GM21367 (cell line): ENCODE data around the gene SLC29A4.
"Not testable (repeated sequence)": the region's sequence is repeated elsewhere in the genome, so short reads cannot be mapped to it uniquely, and the experiment has no call there.

Experiments
- ATAC-seq: cut with Tn5 transposase; IDR thresholded peaks from one replicate; pipeline ENCODE4 v1.9.1; 2021; ENCODE audit not compliant: unreplicated experiment

Gene SLC29A4

GRCh38 chr7:5295039-5296014 lies 12.6 kb downstream of the SLC29A4 start:
- no peak for ATAC-seq

GRCh38 chr7:5296015-5296610 lies 13.4 kb downstream of the SLC29A4 start:
- ATAC-seq, result no peak

DNA sequence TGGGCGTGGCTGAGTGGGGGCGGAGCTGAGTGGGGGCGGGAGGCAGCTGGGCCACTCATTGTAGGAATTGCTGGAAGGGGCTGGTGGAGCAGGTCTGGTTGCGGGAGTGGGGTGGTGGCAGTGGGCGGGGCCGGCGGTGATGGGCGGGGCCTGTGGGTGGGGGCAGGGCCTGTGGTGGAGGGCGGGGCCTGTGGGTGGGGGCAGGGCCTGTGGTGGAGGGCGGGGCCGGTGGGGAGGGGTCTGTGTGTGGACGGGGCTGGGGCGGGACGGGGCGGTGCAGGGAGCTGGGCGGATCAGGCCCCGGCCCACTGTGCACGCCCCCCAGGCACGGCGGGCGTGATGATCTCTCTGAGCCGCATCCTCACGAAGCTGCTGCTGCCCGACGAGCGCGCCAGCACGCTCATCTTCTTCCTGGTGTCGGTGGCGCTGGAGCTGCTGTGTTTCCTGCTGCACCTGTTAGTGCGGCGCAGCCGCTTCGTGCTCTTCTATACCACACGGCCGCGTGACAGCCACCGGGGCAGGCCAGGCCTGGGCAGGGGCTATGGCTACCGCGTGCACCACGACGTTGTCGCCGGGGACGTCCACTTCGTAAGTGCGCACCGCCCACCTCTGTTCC lies 14.0 kb downstream of the SLC29A4 start:
- no peak for ATAC-seq

- ATAC-seq, result no peak
Observed at GRCh38 chr7:5300366-5300765, 17.6 kb downstream of the SLC29A4 start.

DNA sequence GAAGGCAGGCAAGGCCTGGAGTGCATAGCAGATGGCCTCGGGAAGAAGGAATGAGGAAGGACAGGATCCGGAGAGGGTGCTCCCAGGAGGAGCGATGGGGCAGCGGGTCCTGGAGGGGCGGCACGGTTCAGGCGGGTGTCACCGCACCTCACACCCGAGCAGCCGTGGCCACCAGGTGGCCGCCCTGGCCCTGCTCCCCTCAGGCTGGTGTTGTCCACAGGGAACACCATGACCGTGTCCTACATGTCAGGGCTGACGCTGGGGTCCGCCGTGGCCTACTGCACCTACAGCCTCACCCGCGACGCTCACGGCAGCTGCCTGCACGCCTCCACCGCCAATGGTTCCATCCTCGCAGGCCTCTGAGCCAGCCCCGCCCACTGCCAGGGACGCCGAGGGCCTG lies 19.8 kb downstream of the SLC29A4 start:
- no peak for ATAC-seq

DNA sequence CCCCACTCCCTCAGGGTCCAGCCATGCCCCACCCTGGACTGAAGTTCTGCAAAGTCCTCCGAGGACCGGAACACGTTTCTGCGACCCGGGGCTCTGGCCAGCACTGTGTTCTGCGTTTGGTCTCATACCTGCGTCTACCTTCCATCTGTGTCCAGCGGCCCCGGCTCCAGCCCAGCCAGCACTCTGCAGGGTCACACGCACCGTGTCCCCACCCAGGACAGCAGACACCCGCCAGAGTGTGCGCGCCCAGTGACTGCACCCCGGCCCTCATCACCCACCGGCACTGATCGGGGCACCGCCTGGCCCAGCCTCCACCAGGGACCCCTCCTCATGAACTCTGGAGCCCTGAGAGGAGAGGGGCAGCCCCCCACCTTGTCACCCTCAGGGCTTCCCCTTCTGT lies 20.3 kb downstream of the SLC29A4 start:
- ATAC-seq, result no peak

DNA sequence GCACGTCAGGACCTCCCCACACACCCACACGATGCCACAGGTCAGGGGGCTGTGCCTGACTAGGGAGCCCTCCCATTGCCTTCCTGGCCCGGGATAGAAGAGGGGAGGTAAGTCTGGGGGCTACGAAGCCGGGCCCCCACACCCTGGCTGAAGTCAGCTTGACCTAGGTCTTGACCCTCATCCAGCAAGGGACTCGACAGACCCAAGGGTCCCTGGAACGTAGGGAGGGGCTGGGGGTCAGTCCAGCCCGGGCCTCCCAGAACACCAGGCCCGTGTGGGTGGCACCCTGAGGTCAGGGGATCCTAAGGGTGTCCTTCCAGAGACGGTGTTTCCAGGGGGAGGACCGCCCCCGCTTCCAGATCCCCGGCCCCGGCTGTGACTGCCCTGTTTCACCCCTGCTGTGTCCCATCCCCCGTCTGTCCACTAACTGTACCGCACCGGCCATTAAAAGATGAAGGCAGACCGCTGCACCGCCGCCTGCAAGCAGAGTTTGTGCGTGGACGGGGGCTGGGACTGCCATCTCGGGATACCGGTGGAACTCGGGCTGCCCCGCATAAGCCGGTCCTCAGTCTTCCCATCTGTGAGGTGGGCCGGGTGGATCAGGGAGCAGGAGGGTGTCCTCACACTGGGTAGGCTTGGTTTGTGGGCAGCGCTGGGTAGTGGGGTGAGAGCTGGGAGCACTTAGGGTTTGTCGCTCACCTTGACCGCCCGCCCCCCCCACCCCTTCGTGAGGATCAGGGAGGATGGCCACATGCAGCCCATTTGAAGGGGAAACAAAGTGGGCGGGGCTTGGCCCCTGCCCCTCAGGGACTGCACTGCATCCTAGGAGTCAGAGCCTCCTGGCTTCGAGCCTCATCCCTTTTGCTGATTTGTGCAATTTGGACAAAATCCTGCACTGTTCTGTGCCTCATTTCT lies 21.1 kb downstream of the SLC29A4 start:
- ATAC-seq, result no peak

- ATAC-seq, result not testable (repeated sequence)
Observed at GRCh38 chr7:5305050-5305449, 22.3 kb downstream of the SLC29A4 start.

GRCh38 chr7:5307221-5308142 lies 24.7 kb downstream of the SLC29A4 start:
- not testable (repeated sequence) for ATAC-seq

DNA sequence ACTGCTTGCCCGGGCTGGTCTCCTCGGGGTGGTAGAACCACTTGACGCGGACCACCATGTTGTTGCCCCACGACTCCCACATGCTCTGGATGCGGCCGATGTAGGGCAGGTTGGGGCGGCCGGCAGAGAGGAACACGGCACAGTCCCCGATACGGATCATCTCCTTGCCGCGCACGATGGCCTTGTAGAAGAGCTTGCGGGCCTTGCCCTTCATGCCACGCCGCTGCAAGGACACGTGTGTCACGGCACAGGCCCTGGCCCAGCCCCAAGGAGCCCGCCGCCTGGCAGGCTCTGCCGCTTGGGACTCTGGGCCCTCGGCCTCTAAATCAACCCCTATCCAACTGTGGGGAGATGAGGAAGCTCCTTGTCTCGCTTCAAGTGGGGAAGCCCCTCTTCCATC lies 26.4 kb downstream of the SLC29A4 start:
- ATAC-seq, result no peak

GRCh38 chr7:5310822-5311405 lies 28.2 kb downstream of the SLC29A4 start:
- ATAC-seq, result no peak

- ATAC-seq, result not testable (repeated sequence)
Observed at GRCh38 chr7:5312276-5313070, 29.7 kb downstream of the SLC29A4 start.

DNA sequence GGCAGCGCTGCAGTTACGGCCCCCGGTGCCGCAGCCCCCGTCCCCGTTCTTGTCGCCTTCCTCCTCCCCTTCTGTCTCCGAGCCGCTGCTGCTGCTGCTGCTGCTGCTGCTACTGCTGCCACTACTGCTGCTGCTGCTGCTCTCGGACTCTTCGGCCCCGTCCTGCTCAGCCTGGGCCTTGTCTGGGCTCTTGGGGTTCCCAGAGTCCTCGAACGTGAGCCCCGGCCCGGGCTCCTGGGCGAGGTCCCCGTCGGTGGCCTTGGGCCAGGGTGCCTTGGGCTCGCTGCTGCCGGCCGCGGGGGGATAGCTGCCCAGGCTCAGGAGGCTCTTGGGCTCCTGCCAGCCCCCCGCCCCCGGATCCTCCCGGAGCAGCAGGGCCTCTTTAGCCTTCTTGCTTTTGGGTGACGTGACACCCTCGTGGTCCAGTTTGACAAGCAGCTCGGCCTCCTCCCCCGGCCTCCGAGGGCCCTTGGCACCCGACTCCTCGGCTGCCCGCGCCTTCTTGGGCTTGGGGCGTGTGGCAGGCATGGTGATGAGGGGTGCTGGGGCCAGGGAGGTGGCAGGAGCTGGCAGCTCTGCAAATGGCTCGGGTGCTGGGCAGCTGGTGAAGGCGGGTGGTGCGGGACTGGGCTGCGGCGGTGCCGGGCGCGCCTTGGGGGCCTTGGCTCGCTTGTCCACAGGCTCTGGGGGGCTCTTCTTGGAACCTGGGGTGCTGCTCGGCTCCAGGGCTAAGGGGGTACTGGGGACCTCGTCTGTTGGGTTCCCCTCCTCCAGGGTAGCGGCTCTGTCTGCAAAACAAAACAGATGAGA lies 30.5 kb downstream of the SLC29A4 start:
- ATAC-seq, result not testable (repeated sequence)

DNA sequence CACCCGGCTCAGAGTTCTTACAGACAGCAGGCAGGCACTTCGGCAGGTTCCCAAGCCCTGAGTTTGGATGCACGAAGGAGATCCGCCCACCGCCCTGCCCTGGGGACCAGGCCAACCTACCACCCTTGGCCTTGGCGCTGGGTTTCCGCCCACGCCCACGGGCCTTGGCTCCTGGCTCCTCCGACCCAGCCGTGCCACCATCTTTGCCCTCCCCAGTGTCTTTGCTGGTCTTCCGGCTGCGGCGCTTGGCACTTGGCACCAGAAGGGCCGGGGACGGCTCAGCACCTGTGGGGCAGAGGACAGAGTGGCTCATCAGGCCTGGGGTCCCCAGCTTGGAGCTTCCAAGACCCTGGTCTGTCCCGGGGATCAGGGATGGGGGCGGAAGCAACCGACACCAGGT lies 32.1 kb downstream of the SLC29A4 start:
- ATAC-seq, result no peak

DNA sequence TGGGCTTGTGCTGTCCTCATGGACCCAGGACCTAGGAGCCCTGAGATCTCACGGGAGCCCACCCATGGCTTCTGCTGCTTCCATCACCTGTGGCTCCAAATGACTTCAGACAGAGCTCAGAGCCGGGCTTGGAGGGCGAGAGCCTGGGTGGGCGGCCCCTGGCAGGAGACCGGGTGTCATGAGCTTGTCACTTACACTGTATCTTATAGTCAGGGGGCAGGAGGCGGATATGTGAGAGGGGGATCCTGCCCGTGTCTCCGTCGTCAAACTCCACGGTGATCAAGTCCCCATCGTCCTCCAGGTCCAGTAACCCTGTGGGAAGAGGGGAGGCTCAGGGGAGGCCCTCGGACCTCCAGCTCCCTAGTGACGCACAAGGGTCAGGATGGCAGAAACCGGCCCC lies 33.0 kb downstream of the SLC29A4 start:
- ATAC-seq, result no peak

- ATAC-seq, result not testable (repeated sequence)
Observed at GRCh38 chr7:5318613-5319012, 35.9 kb downstream of the SLC29A4 start.

DNA sequence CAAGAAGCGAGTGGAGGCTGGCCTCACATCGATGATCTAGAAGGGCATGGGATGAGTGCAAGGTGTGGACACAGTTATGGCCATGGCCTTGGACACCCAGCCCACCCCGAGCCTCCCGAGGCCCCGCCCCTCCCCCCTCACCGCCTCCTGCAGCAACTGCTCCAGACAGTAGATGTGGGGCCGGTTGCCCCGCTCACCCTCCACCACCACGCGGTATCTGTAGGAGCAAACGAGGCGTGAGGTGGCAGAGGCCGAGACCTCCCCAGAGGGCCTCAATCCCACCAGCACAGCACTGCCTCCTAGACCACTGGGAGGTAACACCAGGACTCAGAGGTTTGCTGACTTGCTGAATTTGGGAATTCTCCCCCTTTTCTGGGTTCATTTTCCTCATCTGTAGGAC lies 37.6 kb downstream of the SLC29A4 start:
- ATAC-seq, result no peak
